Suprapubic skin (tissue), 4 donors: ENCODE data around the gene TCAP.

Experiments used
- POLR2A ChIP-seq, 2 donors: fragments of 450-650 bp; IDR thresholded peaks; one replicate each; pipeline ENCODE4 v1.6.1; 2017; ENCODE audit warnings: antibody characterized with exemption in 2 of 2, mild to moderate bottlenecking in 2 of 2, moderate library complexity in 2 of 2
- POLR2AphosphoS5 ChIP-seq, 3 donors: sonication (generic); formaldehyde crosslinking; IDR thresholded peaks; one replicate each; pipeline ENCODE4 v1.6.1; 2017; ENCODE audit warnings: antibody characterized with exemption in 3 of 3
- TF ChIP-seq, protein P1 (sequence below), 2 donors: fragments of 200-600 bp in 1 of 2; fragments of 450-650 bp in 1 of 2; sonication (generic) in 1 of 2; IDR thresholded peaks; one replicate each; pipeline ENCODE4 v1.5.1; 2016 to 2019; ENCODE audit warnings: antibody characterized with exemption in 2 of 2, mild to moderate bottlenecking in 1 of 2, moderate library complexity in 1 of 2

DNA sequence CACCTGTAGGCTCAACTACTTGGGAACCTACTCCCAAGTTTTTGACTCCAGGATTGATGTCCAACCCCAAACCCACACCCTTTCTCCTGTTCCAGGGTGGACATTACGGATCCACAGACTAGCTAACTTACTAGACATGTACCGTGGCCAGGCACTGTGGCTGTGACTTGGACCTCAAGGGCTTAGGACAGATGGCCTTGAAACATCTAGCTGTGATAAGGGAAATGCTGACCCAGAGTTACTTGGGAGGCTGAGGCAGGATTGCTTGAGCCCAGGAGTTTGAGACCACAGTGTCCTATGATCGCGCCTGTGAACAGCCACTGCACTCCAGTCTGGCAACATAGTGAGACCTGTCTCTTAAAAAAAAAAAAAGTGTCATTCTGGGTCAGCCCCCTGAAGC, 24.1 kb upstream of the TCAP start:
- TF ChIP-seq, protein P1, sequence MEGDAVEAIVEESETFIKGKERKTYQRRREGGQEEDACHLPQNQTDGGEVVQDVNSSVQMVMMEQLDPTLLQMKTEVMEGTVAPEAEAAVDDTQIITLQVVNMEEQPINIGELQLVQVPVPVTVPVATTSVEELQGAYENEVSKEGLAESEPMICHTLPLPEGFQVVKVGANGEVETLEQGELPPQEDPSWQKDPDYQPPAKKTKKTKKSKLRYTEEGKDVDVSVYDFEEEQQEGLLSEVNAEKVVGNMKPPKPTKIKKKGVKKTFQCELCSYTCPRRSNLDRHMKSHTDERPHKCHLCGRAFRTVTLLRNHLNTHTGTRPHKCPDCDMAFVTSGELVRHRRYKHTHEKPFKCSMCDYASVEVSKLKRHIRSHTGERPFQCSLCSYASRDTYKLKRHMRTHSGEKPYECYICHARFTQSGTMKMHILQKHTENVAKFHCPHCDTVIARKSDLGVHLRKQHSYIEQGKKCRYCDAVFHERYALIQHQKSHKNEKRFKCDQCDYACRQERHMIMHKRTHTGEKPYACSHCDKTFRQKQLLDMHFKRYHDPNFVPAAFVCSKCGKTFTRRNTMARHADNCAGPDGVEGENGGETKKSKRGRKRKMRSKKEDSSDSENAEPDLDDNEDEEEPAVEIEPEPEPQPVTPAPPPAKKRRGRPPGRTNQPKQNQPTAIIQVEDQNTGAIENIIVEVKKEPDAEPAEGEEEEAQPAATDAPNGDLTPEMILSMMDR (IDR thresholded peaks at IDR 0.05) = no peak
- no peak for TF ChIP-seq POLR2AphosphoS5 (IDR thresholded peaks at IDR 0.05)
- TF ChIP-seq POLR2A (IDR thresholded peaks at IDR 0.05) = no peak
